GM19463 (cell line): ENCODE data around the gene GNAI2.
"Not testable (repeated sequence)": the region's sequence is repeated elsewhere in the genome, so short reads cannot be mapped to it uniquely, and the experiment has no call there.

Source experiments
- ATAC-seq: cut with Tn5 transposase; IDR thresholded peaks from one replicate; pipeline ENCODE4 v1.9.1; 2021; ENCODE audit warnings: mild to moderate bottlenecking, moderate library complexity; ENCODE audit not compliant: unreplicated experiment

GNAI2 gene

DNA sequence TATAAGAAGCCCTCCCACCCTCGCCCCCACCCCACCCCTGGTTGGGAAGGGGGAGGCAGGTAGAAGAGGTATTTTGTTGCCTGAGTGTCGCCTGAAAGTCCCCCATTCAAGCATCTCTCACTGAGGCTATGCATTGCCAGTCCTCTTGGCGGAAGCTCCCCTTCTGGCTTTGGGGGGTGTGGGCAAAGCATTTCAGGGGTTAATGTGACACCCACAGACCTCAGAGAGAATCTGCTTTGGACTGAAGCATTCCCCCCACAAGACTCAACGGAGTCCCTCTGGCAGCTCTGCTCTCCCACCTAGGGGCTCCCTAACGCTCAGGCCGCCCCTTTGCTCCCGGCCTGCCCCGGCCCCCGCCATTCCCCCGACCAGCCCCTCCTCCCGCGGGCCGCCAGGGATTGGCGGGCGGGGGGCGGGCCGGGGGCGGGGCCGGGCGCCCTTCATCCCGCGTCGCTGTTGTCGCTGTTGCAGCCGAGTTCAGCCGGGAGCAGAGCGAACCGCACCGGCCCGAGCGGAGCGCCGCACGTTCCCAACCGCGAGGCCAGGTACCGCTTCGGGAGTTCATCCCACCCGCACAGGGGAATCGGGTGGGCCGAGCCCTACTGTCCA, 31.1 kb upstream of the GNAI2 start, which contains the start of gene SLC38A3:
TSS of gene SLC38A3 (plus strand) at position 468 of the 609 bp plus-strand sequence. CDS start 8,929 bp downstream, outside the sequence.
- no peak for ATAC-seq

DNA sequence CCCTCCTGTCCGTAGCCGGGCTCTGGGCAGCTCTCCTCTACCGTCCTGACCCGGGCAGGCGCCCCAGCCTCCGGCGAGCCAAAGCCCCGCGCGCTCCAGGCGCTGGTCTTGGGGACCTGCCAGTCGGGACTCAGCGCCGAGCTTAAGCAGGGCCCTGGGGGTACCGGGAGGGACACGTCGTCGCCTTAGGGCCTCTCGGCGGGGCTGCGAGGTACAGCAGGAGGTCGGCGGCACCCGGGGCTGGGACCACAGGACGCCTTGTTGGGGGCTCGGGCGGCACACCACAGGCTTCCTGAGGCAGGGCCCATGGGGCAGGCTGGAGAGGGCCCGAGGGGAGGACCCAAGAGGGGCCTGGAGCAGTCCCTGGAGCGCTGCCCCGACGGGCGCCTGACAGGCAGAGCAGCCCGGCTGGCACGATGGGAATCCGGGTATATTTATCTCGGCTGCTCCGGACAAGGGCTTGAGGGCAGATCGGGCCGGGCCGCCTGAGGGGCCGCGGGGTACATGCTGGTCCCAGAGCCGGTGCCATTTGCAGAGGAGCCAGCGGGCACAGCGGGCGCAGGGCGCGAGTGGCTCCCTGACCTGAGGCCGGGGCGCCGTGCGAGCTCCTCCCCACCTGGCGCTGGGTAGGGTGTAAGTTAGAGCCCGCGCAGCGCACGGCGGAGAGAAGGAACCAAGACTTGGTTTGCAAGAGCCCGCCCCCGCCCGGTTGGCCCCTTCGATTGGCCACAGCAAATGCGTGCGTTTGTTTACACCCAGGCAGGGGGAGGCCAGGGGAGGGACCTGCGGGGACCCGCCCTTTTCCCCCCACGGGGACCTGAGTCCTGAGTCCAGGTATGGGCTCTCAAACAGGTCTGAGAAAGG, 30.4 kb upstream of the GNAI2 start:
- no peak for ATAC-seq

DNA sequence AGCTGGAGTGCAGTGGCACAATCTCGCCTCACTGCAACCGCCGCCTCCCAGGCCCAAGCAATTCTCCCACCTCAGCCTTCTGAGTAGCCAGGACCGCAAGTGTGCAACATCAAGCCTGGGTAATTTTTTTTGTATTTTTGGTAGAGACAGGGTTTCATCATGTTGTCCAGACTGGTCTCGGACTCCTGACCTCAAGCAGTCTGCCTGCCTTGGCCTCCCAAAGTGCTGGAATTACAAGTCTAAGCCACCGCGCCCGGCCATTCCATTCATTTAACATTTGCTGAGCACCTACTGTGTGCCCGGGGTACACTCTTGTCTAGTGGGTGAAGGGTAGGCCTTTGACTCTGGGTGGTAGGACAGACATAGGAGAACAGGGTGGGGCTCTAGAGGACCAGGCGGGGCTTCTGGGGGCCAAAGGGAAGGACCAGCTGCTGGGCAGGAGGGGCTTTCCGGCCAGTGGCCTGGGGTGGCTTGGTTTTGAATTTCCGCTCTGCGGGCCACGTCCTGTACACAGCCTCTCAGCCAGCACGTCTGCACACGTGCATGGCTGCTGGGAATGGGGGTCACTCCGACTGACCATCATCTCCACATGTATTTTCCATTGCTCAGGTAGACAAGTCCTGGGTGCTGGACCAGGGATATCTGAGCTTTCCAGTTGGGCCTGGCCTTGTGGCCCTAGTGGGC, 28.5 kb upstream of the GNAI2 start:
- no peak for ATAC-seq

DNA sequence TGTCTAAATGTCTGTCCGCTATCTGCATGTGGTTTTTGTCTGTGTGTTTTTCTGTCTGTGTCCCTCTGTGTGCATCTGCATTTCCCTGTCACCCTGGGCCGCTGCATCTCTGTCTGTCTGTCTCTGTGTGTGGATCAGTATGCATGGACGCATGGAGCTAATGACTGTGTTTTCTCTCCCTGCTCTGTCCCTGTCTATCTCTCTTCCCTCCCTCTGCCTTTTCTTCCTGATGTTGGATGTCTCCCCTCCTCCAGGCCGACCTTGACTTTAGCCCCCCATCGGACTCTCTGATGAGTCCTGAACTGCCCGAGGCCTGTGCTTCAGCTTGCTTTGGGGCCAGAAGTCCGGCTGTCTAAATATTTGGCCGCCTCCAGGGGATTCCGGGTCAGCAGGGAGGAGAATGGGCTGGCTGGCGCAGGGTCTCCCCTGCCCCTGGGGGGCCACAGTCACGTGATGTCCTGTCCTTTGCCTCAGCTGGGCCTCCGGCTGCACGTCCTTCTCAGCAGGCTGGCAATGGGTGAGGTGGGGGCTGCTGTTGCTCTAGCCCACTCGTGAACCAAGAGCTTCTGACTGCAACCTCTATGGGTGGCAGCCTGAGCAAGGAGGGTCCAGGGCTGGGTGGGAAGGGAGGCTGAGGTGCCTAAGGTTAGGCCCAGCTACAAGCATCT, 27.2 kb upstream of the GNAI2 start:
- no peak for ATAC-seq

DNA sequence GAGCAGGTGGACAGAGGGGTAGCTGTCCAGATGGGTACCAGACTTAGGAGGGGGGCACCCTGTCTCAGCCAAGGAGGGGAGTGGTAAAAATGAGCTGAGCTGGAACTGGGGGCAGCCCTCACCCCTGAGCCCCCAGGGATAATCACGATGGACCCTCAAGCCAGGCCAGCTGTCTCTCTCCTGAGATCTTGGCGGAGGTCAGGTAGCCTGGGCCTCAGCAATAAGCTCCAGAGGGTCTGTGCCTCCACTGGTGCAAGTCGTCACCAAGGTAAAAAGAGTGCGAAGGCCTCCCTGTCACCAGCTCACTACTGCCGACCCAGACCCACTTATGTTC, 25.9 kb upstream of the GNAI2 start:
- ATAC-seq: no peak

DNA sequence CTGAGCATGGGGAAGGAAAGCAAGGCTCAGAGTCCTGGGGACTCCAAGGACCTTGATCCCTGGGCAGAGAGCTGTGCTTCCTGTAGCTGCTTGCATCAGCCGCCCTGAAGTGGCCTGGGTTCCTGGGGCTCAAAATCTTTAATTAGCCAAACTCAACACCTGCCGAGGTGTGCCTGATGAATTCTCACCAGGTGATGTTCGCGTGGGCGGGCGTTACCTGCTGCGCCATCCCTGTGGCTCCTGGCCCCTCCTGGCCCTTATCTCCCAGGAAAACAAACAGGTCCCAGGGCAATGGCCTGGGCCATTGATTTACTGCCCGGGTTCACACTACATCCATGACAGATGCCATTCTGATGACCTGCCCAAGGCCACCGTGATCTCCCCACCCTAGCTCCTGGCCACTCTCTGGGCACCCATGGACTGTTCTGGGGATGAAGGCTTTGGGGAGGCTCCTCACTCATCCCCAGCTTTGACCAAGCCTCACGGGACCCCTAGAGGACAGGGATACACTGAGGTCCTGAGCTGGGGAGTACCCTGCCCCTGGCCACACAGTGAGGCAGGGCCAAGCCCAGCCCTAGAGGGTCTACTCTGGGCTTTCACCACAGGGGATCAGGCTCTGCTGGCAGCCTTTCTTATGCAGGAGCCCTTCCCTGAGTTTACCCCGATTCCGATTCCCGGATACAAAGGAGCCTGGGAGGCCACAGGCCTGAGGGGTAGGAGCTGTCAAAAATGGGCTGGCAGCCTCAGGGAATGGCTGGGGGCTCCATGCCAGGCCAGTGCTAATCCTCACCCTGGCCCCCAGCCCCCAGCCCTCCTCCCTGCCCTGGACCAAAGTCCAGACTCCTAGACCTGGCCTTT, 25.3 kb upstream of the GNAI2 start:
- no peak for ATAC-seq

DNA sequence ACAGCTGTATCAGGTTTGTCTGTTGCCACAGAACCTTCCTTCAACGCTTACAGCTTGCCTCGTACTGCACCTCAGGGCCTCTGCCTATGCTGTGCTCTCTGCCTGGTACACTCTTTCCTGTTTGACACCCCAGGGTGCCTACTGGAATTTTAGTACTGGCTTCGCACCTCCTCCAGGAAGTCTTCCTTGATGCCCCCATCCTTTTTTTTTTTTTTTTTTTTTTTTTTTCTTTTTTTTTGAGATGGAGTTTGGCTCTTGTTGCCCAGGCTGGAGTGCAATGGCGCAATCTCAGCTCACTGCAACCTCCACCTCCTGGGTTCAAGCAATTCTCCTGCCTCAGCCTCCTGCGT, 24.7 kb upstream of the GNAI2 start:
- not testable (repeated sequence) for ATAC-seq

DNA sequence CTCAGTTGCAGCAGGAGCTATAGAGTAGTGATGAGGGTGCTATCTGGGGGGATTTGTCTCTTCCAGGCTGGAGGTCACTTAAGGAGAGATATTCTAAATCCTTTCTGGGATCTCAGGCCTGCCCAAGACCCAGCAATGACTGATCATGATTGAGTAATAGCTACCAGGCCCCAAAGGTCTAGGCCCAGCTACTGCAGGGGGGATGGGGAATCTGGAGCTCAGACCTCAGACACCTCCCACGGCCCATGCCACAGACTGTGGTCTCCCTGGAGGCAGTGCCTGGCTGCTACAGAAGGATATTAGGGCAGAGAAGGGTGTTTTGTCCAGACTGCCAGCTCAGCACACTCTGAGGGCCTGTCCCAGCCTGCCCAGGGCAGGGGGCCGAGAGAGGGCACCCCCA, 24.1 kb upstream of the GNAI2 start:
- ATAC-seq: no peak

DNA sequence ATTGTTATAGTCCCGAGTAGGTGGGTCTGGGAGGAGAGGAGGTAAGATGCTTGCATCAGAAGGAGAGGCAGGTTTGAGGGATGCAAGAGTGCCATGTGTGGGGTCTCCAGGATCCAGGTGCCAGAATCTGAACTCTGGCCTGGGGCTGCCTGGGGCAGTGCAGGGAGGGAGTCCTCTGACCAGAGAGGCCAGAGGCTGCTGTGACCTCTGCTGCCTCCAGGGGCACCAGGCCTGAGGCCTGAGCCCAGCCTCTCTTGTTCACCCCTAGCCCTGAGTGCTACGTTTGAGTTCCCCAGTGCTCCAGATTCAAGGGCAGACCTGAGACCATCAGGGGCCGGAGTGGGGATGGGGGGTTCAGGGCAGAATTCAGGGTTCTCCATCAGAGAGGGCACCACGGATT, 23.5 kb upstream of the GNAI2 start:
- ATAC-seq: no peak

DNA sequence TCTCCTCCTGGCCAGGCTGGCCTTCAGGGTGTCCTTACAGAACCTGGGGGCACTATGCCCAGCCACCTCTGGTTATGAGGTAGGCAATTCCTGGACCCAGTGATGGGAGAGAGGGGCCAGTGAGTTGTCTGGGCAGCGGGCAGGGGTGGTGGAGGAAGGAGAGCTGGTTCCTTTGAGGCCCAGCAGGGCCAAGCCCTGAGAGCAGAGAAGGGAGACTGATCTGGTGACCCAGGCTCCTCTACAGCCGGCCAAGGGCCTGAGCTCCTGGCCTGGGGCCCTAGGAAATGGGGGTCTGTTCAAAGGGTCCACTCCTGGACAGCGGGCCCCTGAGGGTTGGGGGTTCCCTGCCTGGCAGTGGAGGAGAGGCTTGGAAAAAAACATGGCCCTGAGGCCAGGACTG, 23.0 kb upstream of the GNAI2 start:
- no peak for ATAC-seq

DNA sequence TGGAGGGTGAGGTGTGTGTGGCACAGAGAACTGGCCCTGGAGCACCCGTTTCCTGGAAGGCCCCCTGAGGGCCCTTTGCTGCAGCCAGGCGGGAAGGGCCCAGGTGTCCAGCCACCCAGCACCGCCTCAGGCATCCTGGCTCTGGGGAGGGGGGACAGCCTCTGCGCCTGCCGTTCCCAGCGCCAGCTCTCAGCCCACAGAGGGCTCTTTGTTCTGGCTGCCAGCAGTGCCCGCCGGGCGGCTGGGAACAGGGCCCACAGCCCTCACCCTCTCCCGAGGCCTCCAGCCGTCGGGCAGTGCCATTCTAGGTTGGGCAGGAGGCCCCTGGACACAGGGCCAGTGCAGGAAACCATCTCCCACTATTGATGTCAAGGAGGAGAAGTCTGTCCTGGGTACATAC, 22.6 kb upstream of the GNAI2 start:
- ATAC-seq: no peak

DNA sequence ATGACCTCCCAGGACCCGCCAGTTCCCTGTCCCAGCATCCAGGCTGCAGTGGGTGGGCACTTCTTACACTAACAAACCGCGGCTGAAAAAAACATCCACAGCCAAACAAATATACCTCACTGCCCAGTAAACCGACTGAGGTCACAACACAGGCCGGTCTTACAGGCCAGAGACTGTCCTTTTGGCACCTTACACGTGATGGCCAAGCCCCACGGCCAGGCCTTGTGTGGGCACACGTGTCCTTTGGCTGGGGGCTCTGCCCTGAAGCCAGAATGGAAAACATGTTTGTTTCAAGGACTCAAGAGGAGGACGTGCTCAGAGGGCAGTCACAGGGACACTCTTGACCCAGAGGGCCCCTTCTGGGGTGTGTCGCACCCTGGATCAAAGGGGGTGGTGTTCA, 21.2 kb upstream of the GNAI2 start:
- ATAC-seq: no peak

DNA sequence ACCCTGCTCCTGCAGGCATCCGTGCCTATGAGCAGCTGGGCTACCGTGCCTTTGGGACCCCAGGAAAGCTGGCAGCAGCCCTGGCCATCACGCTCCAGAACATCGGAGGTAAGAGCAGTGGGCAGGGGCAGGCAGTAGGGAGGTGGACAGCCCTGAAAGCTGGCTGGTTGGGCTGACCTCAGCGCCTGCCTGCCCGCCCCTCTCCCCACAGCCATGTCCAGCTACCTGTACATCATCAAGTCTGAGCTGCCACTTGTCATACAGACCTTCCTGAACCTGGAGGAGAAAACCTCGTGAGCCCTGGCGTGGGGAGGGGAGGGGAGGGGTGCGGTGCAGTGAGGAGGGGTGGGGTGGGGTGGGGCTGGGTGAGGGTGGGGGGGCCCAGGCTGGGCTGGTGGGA, 20.5 kb upstream of the GNAI2 start:
- ATAC-seq: no peak

DNA sequence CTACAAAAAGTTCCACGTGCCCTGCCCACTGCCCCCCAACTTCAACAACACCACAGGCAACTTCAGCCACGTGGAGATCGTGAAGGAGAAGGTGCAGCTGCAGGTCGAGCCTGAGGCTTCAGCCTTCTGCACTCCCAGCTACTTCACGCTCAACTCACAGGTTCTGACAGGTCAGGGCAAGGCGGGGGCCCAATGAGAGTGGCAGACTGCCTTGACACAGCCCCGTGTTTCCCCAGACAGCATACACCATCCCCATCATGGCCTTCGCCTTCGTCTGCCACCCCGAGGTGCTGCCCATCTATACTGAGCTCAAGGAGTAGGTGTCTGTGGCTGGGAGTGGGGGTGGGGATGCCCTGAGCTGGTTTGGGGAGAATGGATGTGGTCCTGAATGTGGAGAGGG, 18.3 kb upstream of the GNAI2 start:
- ATAC-seq: no peak

DNA sequence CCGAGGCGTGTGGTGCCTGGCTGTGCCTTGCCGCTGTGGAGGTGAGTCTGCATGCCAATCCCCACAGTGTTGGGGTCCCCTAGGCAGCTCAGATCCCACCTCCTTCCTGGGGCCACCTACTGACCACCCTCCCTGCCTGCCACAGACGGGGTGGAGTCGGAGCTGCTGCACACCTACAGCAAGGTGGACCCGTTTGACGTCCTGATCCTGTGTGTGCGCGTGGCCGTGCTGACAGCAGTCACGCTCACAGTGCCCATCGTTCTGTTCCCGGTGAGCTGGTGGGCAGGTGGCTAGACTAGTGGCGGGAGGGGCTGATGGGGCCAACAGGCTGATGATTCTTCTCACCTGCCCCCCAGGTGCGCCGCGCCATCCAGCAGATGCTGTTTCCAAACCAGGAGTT, 17.6 kb upstream of the GNAI2 start:
- ATAC-seq: no peak

DNA sequence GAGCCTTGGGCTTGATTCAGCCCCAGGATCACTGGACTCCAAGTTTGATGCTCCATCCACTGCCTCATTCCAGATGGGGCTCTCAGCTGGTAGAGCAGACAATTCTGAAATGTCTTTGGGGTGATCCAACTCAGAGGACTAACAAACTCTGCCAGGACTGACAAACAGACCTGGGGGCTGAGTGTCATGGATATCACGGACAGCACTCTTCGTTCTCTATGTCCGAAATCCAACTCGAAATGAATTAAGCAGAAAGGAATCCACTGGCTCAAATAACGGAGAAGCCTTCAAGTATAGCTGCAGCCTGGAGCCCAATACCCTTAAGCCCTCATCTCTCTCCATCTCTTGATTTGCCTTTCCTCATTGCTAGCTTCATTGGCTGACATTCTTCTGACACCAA, 16.7 kb upstream of the GNAI2 start:
- no peak for ATAC-seq

DNA sequence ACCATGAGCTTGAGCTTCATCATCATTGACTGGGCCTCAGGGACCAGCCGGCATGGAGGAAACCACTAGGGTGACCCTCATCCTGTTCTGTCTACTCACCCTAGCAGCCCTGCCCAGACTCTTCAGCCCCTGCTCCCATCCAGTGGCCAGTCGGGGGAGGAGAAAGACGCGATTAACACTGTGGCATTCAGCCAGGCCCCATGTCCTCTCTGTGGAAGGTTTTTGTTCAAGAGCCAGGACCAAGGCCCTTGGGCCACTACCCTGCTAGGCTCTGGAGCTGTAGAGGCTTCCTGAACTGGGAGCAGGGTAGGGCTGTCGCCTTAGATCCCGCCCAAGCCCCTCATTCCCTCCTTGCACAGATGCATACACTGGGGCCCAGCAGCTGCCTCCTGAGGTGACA, 15.9 kb upstream of the GNAI2 start:
- no peak for ATAC-seq

DNA sequence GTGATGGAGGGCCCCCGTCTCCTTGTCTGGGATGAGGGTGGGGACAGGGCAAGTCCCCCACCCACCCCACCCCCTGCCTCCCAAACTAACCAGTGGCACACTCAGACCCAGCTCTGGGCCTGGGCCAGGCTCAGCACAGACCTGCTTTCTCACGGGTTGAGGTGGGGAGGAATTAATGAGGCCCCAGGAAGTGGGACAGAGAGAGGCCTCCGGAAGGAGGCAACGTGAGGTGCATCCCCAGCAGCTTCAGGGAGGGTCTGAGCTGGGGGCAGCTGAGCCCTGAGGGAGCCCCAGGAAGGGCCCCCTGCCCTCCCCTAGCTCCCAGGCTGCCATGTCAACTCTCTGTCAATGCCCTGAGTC, 15.0 kb upstream of the GNAI2 start:
- ATAC-seq: no peak

DNA sequence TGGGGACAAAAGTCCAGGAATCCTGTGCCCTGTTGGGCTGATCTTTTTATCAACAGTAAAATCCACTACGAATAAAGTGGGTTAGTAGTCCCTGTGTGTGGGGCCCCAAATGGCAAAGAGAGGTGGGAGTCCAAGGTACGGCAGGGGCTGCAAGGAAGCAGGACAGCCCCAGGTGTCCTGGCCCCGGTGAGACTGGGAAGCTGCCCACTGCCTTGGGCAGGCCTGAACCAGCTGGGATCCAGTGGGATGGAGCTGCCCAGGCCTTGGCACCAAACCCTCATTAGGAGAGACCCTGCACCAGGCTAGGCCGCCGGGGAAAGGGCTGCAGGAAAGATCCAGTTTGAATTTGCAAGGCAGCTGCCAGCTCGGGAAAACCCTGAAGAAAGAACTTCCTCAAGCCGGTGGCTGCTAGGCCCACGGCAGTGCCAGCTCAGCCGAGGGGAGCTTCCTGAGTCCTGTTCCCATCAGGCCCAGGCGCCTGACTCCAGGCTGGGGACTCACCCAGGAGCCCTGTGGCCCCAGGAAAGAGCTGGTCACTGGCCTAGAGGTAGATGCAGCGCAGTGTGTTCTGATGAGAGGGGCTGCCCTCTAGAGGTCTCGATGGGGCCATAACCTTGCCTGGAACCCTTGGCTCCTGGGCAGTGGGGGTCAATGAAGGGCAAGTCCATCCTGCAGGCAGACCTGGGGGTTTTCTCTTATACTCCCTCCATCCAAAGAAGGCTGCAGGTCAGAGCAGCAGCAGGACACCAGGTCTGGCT, 14.4 kb upstream of the GNAI2 start:
- ATAC-seq: no peak

DNA sequence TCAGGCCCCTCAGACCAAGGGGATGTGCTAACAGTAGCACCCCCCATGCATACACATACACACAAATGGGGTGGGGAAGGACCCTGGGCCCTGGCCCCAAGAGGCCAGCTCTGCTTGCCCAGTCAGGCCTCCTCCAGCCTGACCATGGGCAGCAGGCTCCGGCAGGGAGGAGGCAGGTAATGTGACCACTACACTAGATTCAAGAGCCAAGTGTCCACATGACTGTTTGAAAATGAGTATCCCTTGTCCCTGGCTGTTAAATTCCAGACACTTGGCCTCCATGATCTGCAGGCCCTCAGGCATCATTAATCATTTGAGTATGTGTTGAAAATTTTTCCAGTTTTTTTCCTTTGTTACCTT, 13.9 kb upstream of the GNAI2 start:
- no peak for ATAC-seq
